Keratinocyte (primary cell): ENCODE results near the gene FURIN.

Source experiments
- EZH2 ChIP-seq: IDR thresholded peaks from one replicate; pipeline ENCODE4 v1.6.1; 2012; ENCODE audit warnings: inconsistent platforms, mild to moderate bottlenecking, low read length, moderate library complexity
- TF ChIP-seq, protein P1 (sequence below), 3 experiments: IDR thresholded peaks in 1 of 3; conservative IDR thresholded peaks in 1 of 3; optimal IDR thresholded peaks in 1 of 3; 2 replicates in 2 of 3; 3 replicates in 1 of 3; pipeline versions ENCODE3 to v1.5.1; 2011; ENCODE audit warnings: low read length in 3 of 3, mild to moderate bottlenecking in 3 of 3, moderate library complexity in 2 of 3, control low read depth in 1 of 3, inconsistent platforms in 1 of 3; ENCODE audit not compliant: insufficient read depth in 2 of 3; ENCODE audit errors: extremely low read depth in 1 of 3

DNA sequence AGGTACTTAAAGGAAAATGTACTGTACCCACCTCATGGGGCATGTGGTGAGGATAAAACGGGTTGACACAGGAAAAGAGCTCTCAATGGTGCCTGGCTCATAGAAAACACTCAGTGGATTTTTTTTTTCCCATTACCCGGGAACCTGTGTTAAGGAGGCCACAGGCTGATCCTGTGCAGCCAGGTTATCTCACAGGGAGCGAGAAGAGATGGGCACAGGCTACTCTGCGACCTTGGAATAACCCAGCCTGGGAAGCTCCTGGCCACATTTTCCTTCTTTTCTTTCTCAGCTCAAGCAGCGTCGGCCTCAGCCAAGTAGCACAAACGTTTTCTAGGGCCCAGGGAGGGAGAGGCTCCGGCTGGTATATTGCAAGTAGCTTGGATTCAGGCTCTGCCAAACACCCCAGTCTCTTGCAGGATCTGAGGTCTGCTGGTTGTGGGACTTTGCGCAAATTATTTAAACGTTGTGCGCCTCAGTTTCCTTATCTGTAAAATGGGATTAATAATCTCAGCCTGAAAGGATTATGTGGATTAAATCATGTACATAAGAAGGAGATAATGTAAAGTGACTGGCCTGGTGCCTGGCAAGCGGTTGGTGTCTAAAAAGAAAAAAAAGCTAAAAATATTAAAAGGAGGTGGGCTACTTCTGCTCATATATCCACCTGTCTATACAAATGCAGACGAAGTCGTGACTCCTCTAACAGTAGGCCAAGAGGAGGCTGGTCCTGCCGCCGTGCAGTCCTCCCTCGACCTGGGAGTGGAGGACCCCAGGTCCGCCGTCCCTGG is 2.2 kb downstream of the FURIN start:
- TF ChIP-seq EZH2 = no peak
- TF ChIP-seq, protein P1, sequence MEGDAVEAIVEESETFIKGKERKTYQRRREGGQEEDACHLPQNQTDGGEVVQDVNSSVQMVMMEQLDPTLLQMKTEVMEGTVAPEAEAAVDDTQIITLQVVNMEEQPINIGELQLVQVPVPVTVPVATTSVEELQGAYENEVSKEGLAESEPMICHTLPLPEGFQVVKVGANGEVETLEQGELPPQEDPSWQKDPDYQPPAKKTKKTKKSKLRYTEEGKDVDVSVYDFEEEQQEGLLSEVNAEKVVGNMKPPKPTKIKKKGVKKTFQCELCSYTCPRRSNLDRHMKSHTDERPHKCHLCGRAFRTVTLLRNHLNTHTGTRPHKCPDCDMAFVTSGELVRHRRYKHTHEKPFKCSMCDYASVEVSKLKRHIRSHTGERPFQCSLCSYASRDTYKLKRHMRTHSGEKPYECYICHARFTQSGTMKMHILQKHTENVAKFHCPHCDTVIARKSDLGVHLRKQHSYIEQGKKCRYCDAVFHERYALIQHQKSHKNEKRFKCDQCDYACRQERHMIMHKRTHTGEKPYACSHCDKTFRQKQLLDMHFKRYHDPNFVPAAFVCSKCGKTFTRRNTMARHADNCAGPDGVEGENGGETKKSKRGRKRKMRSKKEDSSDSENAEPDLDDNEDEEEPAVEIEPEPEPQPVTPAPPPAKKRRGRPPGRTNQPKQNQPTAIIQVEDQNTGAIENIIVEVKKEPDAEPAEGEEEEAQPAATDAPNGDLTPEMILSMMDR (optimal IDR thresholded peaks at IDR 0.05 in 1 of 3, IDR thresholded peaks at IDR 0.05 in 1 of 3, conservative IDR thresholded peaks at IDR 0.05 in 1 of 3; ENCODE audit: extremely low read depth in 1 of 3, insufficient read depth in 2 of 3, low read length in 3 of 3) = no peak
